Activated B cell treated with CpG ODN at 0.5 μM for 24 hours (primary cell): ENCODE data around the gene CIDEB. TPM values are rescaled to one million over a fixed set of nuclear protein-coding genes. Genes with fewer than 3 reads are reported as not detected.

Experiments used
- ATAC-seq: fragments of 200-7000 bp; cut with Tn5 transposase; one replicate; pipeline ENCODE4 v1.10.0; 2021; ENCODE audit warnings: low read depth, mild to moderate bottlenecking, moderate library complexity
- CTCF ChIA-PET: fragments of 350-600 bp; sonication (Branson Sonifier 250); formaldehyde crosslinking; loops from one replicate; lab custom pipeline; 2021; ENCODE audit warnings: antibody characterized with exemption; lab: Charles Lee
- POLR2A ChIA-PET: fragments of 350-600 bp; sonication (Branson Sonifier 250); formaldehyde crosslinking; loops from one replicate; lab custom pipeline; 2021; ENCODE audit warnings: antibody characterized with exemption; lab: Charles Lee
- DNase-seq: peaks from one replicate; pipeline ENCODE4 v3.0.0; 2022
- H3K27ac Mint-ChIP-seq: one replicate; pipeline ENCODE4 v1.8.0; 2020; ENCODE audit warnings: mixed read lengths
- H3K27me3 Mint-ChIP-seq: one replicate; pipeline ENCODE4 v1.8.0; 2021; ENCODE audit warnings: mixed read lengths
- H3K36me3 Mint-ChIP-seq: one replicate; pipeline ENCODE4 v1.8.0; 2021; ENCODE audit warnings: low read depth, mixed read lengths
- H3K4me1 Mint-ChIP-seq: one replicate; pipeline ENCODE4 v1.8.0; 2021; ENCODE audit warnings: mixed read lengths
- H3K4me3 Mint-ChIP-seq: one replicate; pipeline ENCODE4 v1.8.0; 2020; ENCODE audit warnings: mild to moderate bottlenecking, mixed read lengths
- H3K9me3 Mint-ChIP-seq: one replicate; pipeline ENCODE4 v1.8.0; 2020; ENCODE audit warnings: mixed read lengths
- CTCF ChIP-seq: fragments of 200-600 bp; IDR thresholded peaks from one replicate; pipeline ENCODE4 v1.8.0; 2022; ENCODE audit warnings: antibody characterized with exemption, mild to moderate bottlenecking
- intact Hi-C: fragments of 100-400 bp; cut with micrococcal nuclease; formaldehyde crosslinking; loops from one replicate; pipeline ENCODE4 v1.15.1; 2024
- total RNA-seq: library from RNA; stranded (reverse); gene quantifications from 2 replicates; pipeline ENCODE4 v1.2.3, GENCODE V29; 2022

Gene CIDEB
- total RNA-seq, 1 donor from 2014 or later = 9.2 TPM

- H3K27me3 Mint-ChIP-seq = peaks cover 20% of the 10 kb centered on the region
- H3K4me1 Mint-ChIP-seq = peaks cover 19% of the 10 kb centered on the region
- no peak for TF ChIP-seq CTCF
- H3K27ac Mint-ChIP-seq = no peak overlapping the region
- no peak for DNase-seq
- ATAC-seq = no peak
- CTCF ChIA-PET = no interaction called here
- no peaks in the 10 kb centered on the region for H3K9me3 Mint-ChIP-seq
- POLR2A ChIA-PET = no interaction called here
- intact Hi-C loops = no loop called here
- H3K4me3 Mint-ChIP-seq = no peak overlapping the region
- H3K36me3 Mint-ChIP-seq = peaks cover 5% of the 10 kb centered on the region
Observed at GRCh38 chr14:24342889-24343288, 35.1 kb upstream of the CIDEB start.

- no peak overlapping the region for H3K27ac Mint-ChIP-seq
- ChIA-PET POLR2A (interaction anchor here (1.2 to 11.5 kb wide), 4 partner anchors 26 to 101 kb away, joined by 3 to 216 read pairs (median 16); partner anchors contain the start of genes CBLN3, KHNYN, RABGGTA and SDR39U1), CTCF (interaction anchor here (1.3 to 3.0 kb wide), 3 partner anchors 25 to 91 kb away, joined by 3 to 25 read pairs (median 16); no protein-coding TSS in a partner anchor)
- intact Hi-C loops = loop anchor here (1.0 kb wide), 1 partner anchor 25 kb away; no protein-coding TSS in a partner anchor
- ATAC-seq = no peak
- H3K4me1 Mint-ChIP-seq = peaks cover 25% of the 10 kb centered on the region
- H3K9me3 Mint-ChIP-seq = no peaks in the 10 kb centered on the region
- peaks cover 15% of the 10 kb centered on the region for H3K27me3 Mint-ChIP-seq
- DNase-seq = no peak
- TF ChIP-seq CTCF = no peak
- H3K4me3 Mint-ChIP-seq = no peak overlapping the region
- H3K36me3 Mint-ChIP-seq = peaks cover 22% of the 10 kb centered on the region
Observed at GRCh38 chr14:24340606-24341005, 32.8 kb upstream of the CIDEB start.

- intact Hi-C loops = loop anchor here (1.0 to 10.0 kb wide), 4 partner anchors 26 to 785 kb away; partner anchors contain the start of genes THTPA and ZFHX2
- Mint-ChIP-seq H3K4me1 (peaks cover 32% of the 10 kb centered on the region), H3K4me3 (peak within 1 kb of the TSS; percentile 94), H3K36me3 (peaks cover 22% of the 10 kb centered on the region), H3K9me3 (no peaks in the 10 kb centered on the region), H3K27me3 (peaks cover 13% of the 10 kb centered on the region), H3K27ac (peak within 1 kb of the TSS; percentile 92)
- ATAC-seq (peak; percentile 96), DNase-seq (peak; percentile 66)
- no peak for TF ChIP-seq CTCF
- POLR2A ChIA-PET = interaction anchor here (0.7 to 11.5 kb wide), 11 partner anchors 9 to 178 kb away, joined by 3 to 216 read pairs (median 4); partner anchors contain the start of genes CBLN3, DHRS1, IRF9 and KHNYN
- CTCF ChIA-PET = interaction anchor here (1.3 to 3.0 kb wide), 3 partner anchors 26 to 92 kb away, joined by 3 to 25 read pairs (median 16); no protein-coding TSS in a partner anchor
Observed at GRCh38 chr14:24339284-24340151, 31.7 kb upstream of the CIDEB start, which contains the start of gene RIPK3. Gene RIPK3, minus strand, starts transcription at chr14:24339991. Its CDS starts 165 bp downstream, at chr14:24339826.

- intact Hi-C loops = loop anchor here (1.0 to 10.0 kb wide), 3 partner anchors 92 to 784 kb away; partner anchors contain the start of genes THTPA and ZFHX2
- POLR2A ChIA-PET = interaction anchor here (0.7 to 11.5 kb wide), 6 partner anchors 27 to 103 kb away, joined by 3 to 216 read pairs (median 6); partner anchors contain the start of genes CBLN3, DHRS1, KHNYN and NOP9
- Mint-ChIP-seq H3K27ac (no peak overlapping the region), H3K9me3 (no peaks in the 10 kb centered on the region), H3K4me1 (peaks cover 38% of the 10 kb centered on the region), H3K27me3 (peaks cover 15% of the 10 kb centered on the region), H3K4me3 (peak overlapping the region; percentile 94), H3K36me3 (peaks cover 22% of the 10 kb centered on the region)
- TF ChIP-seq CTCF = no peak
- no peak for DNase-seq
- CTCF ChIA-PET = interaction anchor here (3.0 kb wide), 2 partner anchors 27 to 93 kb away, joined by 16 to 25 read pairs; no protein-coding TSS in a partner anchor
- ATAC-seq = no peak
Observed at GRCh38 chr14:24338843-24339242, 31.1 kb upstream of the CIDEB start.
